ENCODE data around the gene AGRN.

AGRN gene

DNA sequence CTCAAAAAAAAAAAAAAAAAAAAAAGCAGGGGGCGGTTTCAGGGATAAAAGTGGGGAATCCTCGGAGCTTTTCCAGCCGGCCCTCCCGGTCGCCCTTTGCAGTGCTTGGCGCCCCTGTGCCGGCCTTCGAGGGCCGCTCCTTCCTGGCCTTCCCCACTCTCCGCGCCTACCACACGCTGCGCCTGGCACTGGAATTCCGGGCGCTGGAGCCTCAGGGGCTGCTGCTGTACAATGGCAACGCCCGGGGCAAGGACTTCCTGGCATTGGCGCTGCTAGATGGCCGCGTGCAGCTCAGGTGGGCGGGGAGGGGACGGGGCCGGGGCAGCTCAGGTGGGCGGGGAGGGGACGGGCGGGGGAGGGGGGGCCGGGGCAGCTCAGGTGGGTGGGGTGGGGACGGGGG lies 28.8 kb downstream of the AGRN start:
- H3K27me3 ChIP-seq (ENCODE audit: insufficient read depth, low read length), result no peaks in the 10 kb centered on the region
- H3K4me3 ChIP-seq (ENCODE audit: low read depth, low read length), result no peak overlapping the region
- H3K27ac ChIP-seq (ENCODE audit: low read depth, low read length), result no peak overlapping the region
- H3K4me1 ChIP-seq (ENCODE audit: control insufficient read depth, insufficient read depth, low read length, unreplicated experiment), result no peaks in the 10 kb centered on the region
- H3K79me2 ChIP-seq (ENCODE audit: control insufficient read depth, insufficient read depth, low read length, unreplicated experiment), result no peaks in the 10 kb centered on the region
- H3K36me3 ChIP-seq (ENCODE audit: insufficient read depth, low read length), result peaks cover 24% of the 10 kb centered on the region; the same call in 1 of the 2 replicates
- no peak overlapping the region for H2AFZ ChIP-seq (ENCODE audit: low read length, unreplicated experiment)

DNA sequence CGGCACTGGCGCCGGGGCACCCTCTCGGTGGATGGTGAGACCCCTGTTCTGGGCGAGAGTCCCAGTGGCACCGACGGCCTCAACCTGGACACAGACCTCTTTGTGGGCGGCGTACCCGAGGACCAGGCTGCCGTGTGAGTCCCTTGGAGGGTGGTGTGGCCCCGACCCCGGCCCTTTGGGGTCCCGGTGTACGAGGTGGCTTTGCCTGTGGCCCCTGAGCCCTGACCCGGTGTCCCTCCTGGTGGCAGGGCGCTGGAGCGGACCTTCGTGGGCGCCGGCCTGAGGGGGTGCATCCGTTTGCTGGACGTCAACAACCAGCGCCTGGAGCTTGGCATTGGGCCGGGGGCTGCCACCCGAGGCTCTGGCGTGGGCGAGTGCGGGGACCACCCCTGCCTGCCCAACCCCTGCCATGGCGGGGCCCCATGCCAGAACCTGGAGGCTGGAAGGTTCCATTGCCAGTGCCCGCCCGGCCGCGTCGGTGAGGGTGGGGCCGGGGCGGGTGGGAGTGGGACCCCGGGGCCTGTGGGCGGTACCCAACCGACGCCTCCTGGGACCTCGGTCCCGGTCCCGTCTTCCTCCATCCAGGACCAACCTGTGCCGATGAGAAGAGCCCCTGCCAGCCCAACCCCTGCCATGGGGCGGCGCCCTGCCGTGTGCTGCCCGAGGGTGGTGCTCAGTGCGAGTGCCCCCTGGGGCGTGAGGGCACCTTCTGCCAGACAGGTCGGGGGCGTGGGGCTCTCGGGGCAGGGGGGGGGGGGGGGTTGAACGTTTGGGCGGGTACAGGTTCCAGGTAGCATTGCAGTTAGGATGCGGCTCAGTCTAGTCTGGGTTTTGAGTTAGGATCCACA lies 29.6 kb downstream of the AGRN start:
- peaks cover 16% of the 10 kb centered on the region; the same call in 1 of the 2 replicates for H3K36me3 ChIP-seq (ENCODE audit: insufficient read depth, low read length)
- no peak overlapping the region for H3K4me3 ChIP-seq (ENCODE audit: low read depth, low read length)
- no peaks in the 10 kb centered on the region for H3K27me3 ChIP-seq (ENCODE audit: insufficient read depth, low read length)
- H3K27ac ChIP-seq (ENCODE audit: low read depth, low read length), result no peak overlapping the region
- H2AFZ ChIP-seq (ENCODE audit: low read length, unreplicated experiment), result no peak overlapping the region
- no peaks in the 10 kb centered on the region for H3K79me2 ChIP-seq (ENCODE audit: control insufficient read depth, insufficient read depth, low read length, unreplicated experiment)
- H3K4me1 ChIP-seq (ENCODE audit: control insufficient read depth, insufficient read depth, low read length, unreplicated experiment), result no peaks in the 10 kb centered on the region

DNA sequence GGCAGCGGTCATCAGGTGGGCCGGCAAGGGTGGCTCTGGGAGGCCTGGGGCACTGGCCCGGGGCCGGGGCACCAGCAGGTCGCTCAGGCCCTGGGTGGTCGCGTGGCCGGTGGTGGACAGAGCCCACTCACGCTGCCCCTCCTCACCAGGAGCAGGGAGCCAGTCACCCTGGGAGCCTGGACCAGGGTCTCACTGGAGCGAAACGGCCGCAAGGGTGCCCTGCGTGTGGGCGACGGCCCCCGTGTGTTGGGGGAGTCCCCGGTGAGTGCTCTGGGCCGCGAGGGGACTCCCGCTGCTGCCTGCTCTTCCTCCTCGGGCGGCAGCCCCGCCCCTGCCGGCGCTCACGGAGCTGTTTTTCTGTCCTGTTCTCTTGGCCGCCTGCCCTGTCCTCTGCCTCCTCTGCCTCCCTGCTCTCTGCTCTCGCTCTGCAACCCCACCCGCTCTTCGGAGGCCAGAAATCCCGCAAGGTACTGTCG lies 30.7 kb downstream of the AGRN start:
- Histone ChIP-seq H3K79me2 (ENCODE audit: control insufficient read depth, insufficient read depth, low read length, unreplicated experiment) (no peaks in the 10 kb centered on the region), H3K27ac (ENCODE audit: low read depth, low read length) (no peak overlapping the region), H3K36me3 (ENCODE audit: insufficient read depth, low read length) (peaks cover 12% of the 10 kb centered on the region; the same call in 1 of the 2 replicates), H3K4me1 (ENCODE audit: control insufficient read depth, insufficient read depth, low read length, unreplicated experiment) (no peaks in the 10 kb centered on the region), H2AFZ (ENCODE audit: low read length, unreplicated experiment) (no peak overlapping the region), H3K27me3 (ENCODE audit: insufficient read depth, low read length) (no peaks in the 10 kb centered on the region), H3K4me3 (ENCODE audit: low read depth, low read length) (no peak overlapping the region)

DNA sequence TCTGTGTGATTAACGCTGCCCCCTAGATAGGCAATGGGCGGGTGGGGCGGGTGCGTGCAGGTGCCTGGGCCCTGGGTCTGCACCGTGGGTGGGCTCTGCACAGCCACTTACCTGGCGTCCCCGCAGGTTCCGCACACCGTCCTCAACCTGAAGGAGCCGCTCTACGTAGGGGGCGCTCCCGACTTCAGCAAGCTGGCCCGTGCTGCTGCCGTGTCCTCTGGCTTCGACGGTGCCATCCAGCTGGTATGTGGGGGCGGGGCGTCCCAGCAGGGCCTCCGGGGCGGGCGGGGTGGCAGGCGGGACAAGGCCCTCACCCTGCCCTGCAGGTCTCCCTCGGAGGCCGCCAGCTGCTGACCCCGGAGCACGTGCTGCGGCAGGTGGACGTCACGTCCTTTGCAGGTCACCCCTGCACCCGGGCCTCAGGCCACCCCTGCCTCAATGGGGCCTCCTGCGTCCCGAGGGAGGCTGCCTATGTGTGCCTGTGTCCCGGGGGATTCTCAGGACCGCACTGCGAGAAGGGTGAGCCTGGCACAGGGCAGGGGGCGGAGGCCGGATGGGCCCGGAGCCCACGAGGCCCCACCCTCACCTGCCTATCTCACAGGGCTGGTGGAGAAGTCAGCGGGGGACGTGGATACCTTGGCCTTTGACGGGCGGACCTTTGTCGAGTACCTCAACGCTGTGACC lies 31.3 kb downstream of the AGRN start:
- Histone ChIP-seq H3K4me3 (ENCODE audit: low read depth, low read length) (no peak overlapping the region), H3K4me1 (ENCODE audit: control insufficient read depth, insufficient read depth, low read length, unreplicated experiment) (no peaks in the 10 kb centered on the region), H3K79me2 (ENCODE audit: control insufficient read depth, insufficient read depth, low read length, unreplicated experiment) (no peaks in the 10 kb centered on the region), H3K27me3 (ENCODE audit: insufficient read depth, low read length) (no peaks in the 10 kb centered on the region), H3K27ac (ENCODE audit: low read depth, low read length) (no peak overlapping the region), H2AFZ (ENCODE audit: low read length, unreplicated experiment) (no peak overlapping the region), H3K36me3 (ENCODE audit: insufficient read depth, low read length) (peaks cover 12% of the 10 kb centered on the region; the same call in 1 of the 2 replicates)

DNA sequence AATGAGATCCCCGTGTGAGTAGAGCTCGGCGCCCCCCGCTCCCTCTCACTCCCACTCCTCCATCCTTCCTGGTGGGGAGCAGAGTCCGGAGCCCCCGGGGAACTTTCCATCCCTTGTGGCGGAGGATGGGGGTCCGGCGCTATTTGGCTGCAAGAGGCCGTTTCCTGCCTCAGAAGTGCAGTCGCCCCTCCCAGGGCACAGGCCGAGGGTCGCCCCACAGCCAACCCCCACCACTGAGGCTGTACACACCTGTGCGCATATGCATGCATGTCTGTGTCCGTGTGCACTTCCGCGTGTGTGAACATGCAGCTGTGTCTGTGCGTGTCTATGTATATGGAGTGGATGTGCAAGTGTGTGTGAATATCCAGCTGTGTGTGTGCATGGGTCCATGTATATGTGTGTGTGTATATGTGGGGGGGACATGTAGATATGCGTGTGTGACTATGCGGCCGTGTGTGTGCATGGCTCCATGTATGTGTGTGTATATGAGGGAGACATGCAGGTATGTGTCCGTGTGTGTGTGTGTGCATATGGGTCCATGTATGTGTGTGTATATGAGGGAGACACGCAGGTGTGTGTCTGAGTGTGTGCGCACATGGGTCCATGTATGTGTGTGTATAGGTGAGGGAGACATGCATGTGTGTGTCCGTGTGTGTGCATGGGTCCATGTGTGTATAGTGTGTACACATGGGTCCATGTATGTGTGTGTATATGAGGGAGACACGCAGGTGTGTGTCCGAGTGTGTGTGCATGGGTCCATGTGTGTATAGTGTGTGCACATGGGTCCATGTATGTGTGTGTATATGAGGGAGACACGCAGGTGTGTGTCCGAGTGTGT lies 32.3 kb downstream of the AGRN start:
- Histone ChIP-seq H3K27me3 (ENCODE audit: insufficient read depth, low read length) (no peaks in the 10 kb centered on the region), H3K79me2 (ENCODE audit: control insufficient read depth, insufficient read depth, low read length, unreplicated experiment) (no peaks in the 10 kb centered on the region), H3K4me3 (ENCODE audit: low read depth, low read length) (no peak overlapping the region), H2AFZ (ENCODE audit: low read length, unreplicated experiment) (no peak overlapping the region), H3K27ac (ENCODE audit: low read depth, low read length) (no peak overlapping the region), H3K36me3 (ENCODE audit: insufficient read depth, low read length) (peaks cover 10% of the 10 kb centered on the region; the same call in 1 of the 2 replicates), H3K4me1 (ENCODE audit: control insufficient read depth, insufficient read depth, low read length, unreplicated experiment) (no peaks in the 10 kb centered on the region)

DNA sequence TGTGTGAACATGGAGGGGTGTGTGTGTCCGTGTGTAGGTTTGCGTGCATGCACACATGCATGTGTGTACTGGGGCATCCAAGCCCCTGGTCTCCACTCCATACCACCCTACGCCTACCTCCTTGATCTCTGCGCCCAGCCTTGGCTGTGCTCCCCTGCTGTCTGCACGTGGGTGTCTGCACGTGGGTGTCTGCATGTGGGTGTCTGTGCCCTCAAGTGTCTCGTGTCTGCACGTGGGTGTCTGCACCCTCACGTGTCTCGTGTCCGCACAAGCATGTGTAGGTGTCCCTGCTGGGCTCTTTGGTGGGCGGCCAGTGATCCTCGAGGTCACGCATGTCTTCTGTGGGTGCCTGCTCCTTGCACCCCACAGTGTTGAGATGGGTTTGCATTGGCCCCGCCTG lies 33.1 kb downstream of the AGRN start:
- no peak overlapping the region for H3K4me3 ChIP-seq (ENCODE audit: low read depth, low read length)
- H3K27ac ChIP-seq (ENCODE audit: low read depth, low read length), result no peak overlapping the region
- H2AFZ ChIP-seq (ENCODE audit: low read length, unreplicated experiment), result no peak overlapping the region
- H3K27me3 ChIP-seq (ENCODE audit: insufficient read depth, low read length), result no peaks in the 10 kb centered on the region
- H3K4me1 ChIP-seq (ENCODE audit: control insufficient read depth, insufficient read depth, low read length, unreplicated experiment), result peaks cover 2% of the 10 kb centered on the region
- H3K36me3 ChIP-seq (ENCODE audit: insufficient read depth, low read length), result peaks cover 7% of the 10 kb centered on the region; the same call in 1 of the 2 replicates
- no peaks in the 10 kb centered on the region for H3K79me2 ChIP-seq (ENCODE audit: control insufficient read depth, insufficient read depth, low read length, unreplicated experiment)

DNA sequence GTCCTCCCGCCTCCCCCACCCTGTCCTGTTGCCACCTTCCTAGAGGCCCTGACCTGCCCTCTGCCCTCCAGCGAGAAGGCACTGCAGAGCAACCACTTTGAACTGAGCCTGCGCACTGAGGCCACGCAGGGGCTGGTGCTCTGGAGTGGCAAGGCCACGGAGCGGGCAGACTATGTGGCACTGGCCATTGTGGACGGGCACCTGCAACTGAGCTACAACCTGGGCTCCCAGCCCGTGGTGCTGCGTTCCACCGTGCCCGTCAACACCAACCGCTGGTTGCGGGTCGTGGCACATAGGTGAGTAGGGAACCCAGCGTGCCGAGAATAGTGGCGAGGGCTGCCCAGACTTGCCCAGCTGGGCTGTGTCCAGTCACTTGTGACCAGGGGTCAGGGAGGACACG lies 33.8 kb downstream of the AGRN start:
- H3K4me1 ChIP-seq (ENCODE audit: control insufficient read depth, insufficient read depth, low read length, unreplicated experiment), result peaks cover 8% of the 10 kb centered on the region
- no peak overlapping the region for H2AFZ ChIP-seq (ENCODE audit: low read length, unreplicated experiment)
- H3K79me2 ChIP-seq (ENCODE audit: control insufficient read depth, insufficient read depth, low read length, unreplicated experiment), result no peaks in the 10 kb centered on the region
- no peak overlapping the region for H3K4me3 ChIP-seq (ENCODE audit: low read depth, low read length)
- H3K27ac ChIP-seq (ENCODE audit: low read depth, low read length), result no peak overlapping the region
- peaks cover 7% of the 10 kb centered on the region; the same call in 1 of the 2 replicates for H3K36me3 ChIP-seq (ENCODE audit: insufficient read depth, low read length)
- H3K27me3 ChIP-seq (ENCODE audit: insufficient read depth, low read length), result no peaks in the 10 kb centered on the region

DNA sequence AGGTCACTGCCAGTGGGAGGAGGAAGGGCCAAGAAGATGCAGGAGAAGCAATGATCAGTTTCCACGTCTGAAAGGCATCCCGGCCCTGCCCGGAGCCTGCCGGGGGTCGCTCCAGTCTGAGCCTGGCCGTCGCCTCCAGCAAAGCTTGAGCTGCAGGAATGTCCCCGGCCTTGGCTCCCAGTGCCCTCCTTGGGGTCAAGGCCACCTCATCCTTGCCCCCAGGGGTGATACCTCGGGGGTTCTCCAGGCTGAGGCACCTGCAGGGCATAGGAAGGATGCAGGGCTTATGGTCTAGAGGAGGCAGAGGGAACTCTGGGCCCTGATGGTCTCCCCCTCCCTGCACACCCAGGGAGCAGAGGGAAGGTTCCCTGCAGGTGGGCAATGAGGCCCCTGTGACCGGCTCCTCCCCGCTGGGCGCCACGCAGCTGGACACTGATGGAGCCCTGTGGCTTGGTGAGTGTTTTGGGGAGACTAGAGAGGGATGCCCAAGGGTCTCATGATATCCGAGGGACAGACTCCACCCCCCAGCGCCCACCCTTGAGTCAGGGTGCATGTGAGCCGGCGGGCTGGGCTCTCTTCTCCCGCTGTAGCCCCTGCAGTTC lies 34.3 kb downstream of the AGRN start:
- H3K4me3 ChIP-seq (ENCODE audit: low read depth, low read length), result no peak overlapping the region
- H3K36me3 ChIP-seq (ENCODE audit: insufficient read depth, low read length), result peaks cover 7% of the 10 kb centered on the region; the same call in 1 of the 2 replicates
- no peaks in the 10 kb centered on the region for H3K79me2 ChIP-seq (ENCODE audit: control insufficient read depth, insufficient read depth, low read length, unreplicated experiment)
- peaks cover 8% of the 10 kb centered on the region for H3K4me1 ChIP-seq (ENCODE audit: control insufficient read depth, insufficient read depth, low read length, unreplicated experiment)
- no peaks in the 10 kb centered on the region for H3K27me3 ChIP-seq (ENCODE audit: insufficient read depth, low read length)
- no peak overlapping the region for H2AFZ ChIP-seq (ENCODE audit: low read length, unreplicated experiment)
- H3K27ac ChIP-seq (ENCODE audit: low read depth, low read length), result no peak overlapping the region

DNA sequence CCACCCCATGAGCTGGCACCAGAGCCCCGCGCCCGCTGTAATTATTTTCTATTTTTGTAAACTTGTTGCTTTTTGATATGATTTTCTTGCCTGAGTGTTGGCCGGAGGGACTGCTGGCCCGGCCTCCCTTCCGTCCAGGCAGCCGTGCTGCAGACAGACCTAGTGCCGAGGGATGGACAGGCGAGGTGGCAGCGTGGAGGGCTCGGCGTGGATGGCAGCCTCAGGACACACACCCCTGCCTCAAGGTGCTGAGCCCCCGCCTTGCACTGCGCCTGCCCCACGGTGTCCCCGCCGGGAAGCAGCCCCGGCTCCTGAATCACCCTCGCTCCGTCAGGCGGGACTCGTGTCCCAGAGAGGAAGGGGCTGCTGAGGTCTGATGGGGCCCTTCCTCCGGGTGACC lies 35.1 kb downstream of the AGRN start:
- no peak overlapping the region for H3K4me3 ChIP-seq (ENCODE audit: low read depth, low read length)
- H3K27me3 ChIP-seq (ENCODE audit: insufficient read depth, low read length), result 0 out of 2 replicates have a peak, but pooled peaks cover under 1% of the 10 kb centered on the region
- H2AFZ ChIP-seq (ENCODE audit: low read length, unreplicated experiment), result no peak overlapping the region
- no peak overlapping the region for H3K27ac ChIP-seq (ENCODE audit: low read depth, low read length)
- H3K36me3 ChIP-seq (ENCODE audit: insufficient read depth, low read length), result peaks cover 7% of the 10 kb centered on the region; the same call in 1 of the 2 replicates
- no peaks in the 10 kb centered on the region for H3K79me2 ChIP-seq (ENCODE audit: control insufficient read depth, insufficient read depth, low read length, unreplicated experiment)
- peaks cover 8% of the 10 kb centered on the region for H3K4me1 ChIP-seq (ENCODE audit: control insufficient read depth, insufficient read depth, low read length, unreplicated experiment)

Measured in ACC112 (cell line).